K562 (cell line): ENCODE measurements around the gene BRICD5. TPM values are rescaled to one million over a fixed set of nuclear protein-coding genes. Genes with fewer than 3 reads are reported as not detected.

ENCODE experiments used
- CHAMP1 ChIP-seq: fragments of 450-650 bp; IDR thresholded peaks from 2 replicates; pipeline ENCODE4 v1.6.1; 2016; ENCODE audit warnings: mild to moderate bottlenecking
- CREBBP ChIP-seq: IDR thresholded peaks from one replicate; pipeline ENCODE4 v1.6.1; 2012; ENCODE audit warnings: low read depth, mild to moderate bottlenecking, control low read depth, inconsistent platforms, low read length
- NFIX ChIP-seq: fragments of 250-450 bp; sonication (Bioruptor Pico); IDR thresholded peaks from 2 replicates; pipeline ENCODE4 v1.4.0; 2020; ENCODE audit warnings: low read depth, mild to moderate bottlenecking, moderate library complexity
- PBX2 ChIP-seq, 2 experiments: IDR thresholded peaks in 1 of 2; conservative IDR thresholded peaks in 1 of 2; 2 replicates each; pipeline ENCODE4 v1.6.1; 2016; ENCODE audit warnings: low read depth in 2 of 2, mild to moderate bottlenecking in 1 of 2, missing compliant biosample characterization in 1 of 2, missing genetic modification characterization in 1 of 2, moderate library complexity in 1 of 2
- PCBP2 ChIP-seq: fragments of 200-400 bp; formaldehyde crosslinking; IDR thresholded peaks from 2 replicates; pipeline ENCODE4 v1.6.1; 2018; ENCODE audit warnings: low read length, low read depth, mild to moderate bottlenecking, moderate library complexity; ENCODE audit not compliant: poor library complexity, severe bottlenecking
- RBM25 ChIP-seq: fragments of 200-400 bp; formaldehyde crosslinking; IDR thresholded peaks from 2 replicates; pipeline ENCODE4 v1.6.1; 2018; ENCODE audit warnings: low read length, low read depth, moderate library complexity; ENCODE audit not compliant: severe bottlenecking
- RERE ChIP-seq: sonication (generic); formaldehyde crosslinking; IDR thresholded peaks from 2 replicates; pipeline ENCODE4 v1.8.0; 2023; ENCODE audit warnings: missing genetic modification reagents, mild to moderate bottlenecking, borderline replicate concordance
- SOX6 ChIP-seq: fragments of 450-650 bp; IDR thresholded peaks from 2 replicates; pipeline ENCODE4 v1.6.1; 2014; ENCODE audit warnings: mild to moderate bottlenecking
- ZNF224 ChIP-seq: sonication (generic); formaldehyde crosslinking; IDR thresholded peaks from 2 replicates; pipeline ENCODE4 v1.8.0; 2022; ENCODE audit warnings: mild to moderate bottlenecking, missing genetic modification reagents
- polyA plus RNA-seq, 8 experiments: library from polyadenylated mRNA; depleted of rRNA in 4 of 8; stranded (reverse) in 5 of 8; unstranded in 3 of 8; fragments of >200 nt; fragmentation: Nextera tagmentation in 2 of 8; fragmentation: Illumina TruSeq in 1 of 8; extraction: Ambion mirVana in 2 of 8; extraction: Trizol in 1 of 8; gene quantifications; 2 replicates each; pipeline versions ENCODE4 v1.2.1 to v1.2.3, GENCODE V29; 2011 to 2014; ENCODE audit warnings: inconsistent platforms in 1 of 8, missing spikeins in 1 of 8
- total RNA-seq, 7 experiments: library from RNA; depleted of rRNA in 6 of 7; stranded (reverse); fragments of >200 nt in 6 of 7; fragmentation: Illumina TruSeq in 2 of 7; extraction: Trizol in 2 of 7; gene quantifications; 2 replicates each; pipeline versions ENCODE4 v1.2.1 to v1.2.3, GENCODE V29; 2011 to 2021; ENCODE audit warnings: low replicate concordance in 1 of 7
- TF ChIP-seq, protein P1 (sequence below), 2 experiments: fragments of 450-650 bp; conservative IDR thresholded peaks; 2 replicates each; pipeline ENCODE4 v1.6.1; 2017; ENCODE audit warnings: mild to moderate bottlenecking in 2 of 2, moderate library complexity in 2 of 2
- TF ChIP-seq, protein P2 (sequence below): fragments of 250-450 bp; sonication (Bioruptor Pico); IDR thresholded peaks from 2 replicates; pipeline ENCODE4 v1.8.0; 2021; ENCODE audit warnings: mild to moderate bottlenecking, moderate library complexity

BRICD5 gene
- total and polyA plus RNA-seq, 9 of the 15 experiments (the other 6 are each of a cell fraction or from before 2014, with no cell fraction given): 0.24 to 15.1 (median 2.4) TPM; not detected in 1

DNA sequence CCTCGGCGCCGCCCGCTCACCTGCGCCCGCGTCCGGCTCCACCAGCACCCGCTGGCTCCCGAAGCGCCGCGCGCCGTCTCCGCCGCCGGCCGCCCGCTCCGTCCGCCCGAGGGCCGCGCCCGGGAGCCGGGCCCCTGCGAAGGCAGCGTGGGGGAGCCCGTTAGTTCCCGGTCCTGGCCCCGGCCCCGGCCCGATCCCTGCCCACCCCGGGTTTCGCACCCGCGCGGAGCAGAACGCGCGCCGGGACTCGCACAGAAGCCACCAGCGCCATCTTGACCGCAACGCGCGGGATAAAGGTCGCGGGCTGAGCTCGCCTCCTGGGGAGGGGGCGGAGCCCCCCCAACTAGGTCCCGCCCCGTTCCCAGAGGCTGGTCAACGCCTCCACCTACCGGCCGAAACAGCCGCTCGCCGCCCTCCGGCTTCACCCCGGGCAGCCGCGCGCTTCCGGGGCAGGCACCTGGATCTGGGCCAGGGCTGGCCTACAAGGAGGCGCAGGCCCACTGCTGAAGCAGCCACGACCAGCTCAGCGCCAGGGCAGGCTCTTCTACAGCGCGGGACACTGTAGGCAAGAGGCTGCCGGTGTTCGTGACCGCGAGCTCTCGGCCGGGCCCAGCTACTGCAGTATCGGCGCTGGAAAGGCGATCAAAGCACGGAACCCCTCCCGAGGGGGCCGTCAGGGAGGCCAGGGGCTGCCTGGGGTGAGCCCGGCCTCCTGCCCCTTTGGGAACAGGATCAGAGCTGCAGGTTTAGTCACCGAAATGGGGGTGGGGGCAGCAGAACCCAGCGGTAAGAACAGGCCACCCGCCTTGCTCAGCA, 40.8 kb upstream of the BRICD5 start, which contains the start of gene ECI1 (continued):
- TF ChIP-seq RERE (CRISPR knock-in tag) (no peak), PCBP2 (no peak), PBX2 (CRISPR knock-in tag; IDR thresholded peaks at IDR 0.05; ENCODE audit: low read depth) (no peak), PBX2 (tag; conservative IDR thresholded peaks at IDR 0.05; ENCODE audit: low read depth) (no peak), CHAMP1 (no peak), SOX6 (peak; percentile 51), RBM25 (no peak), NFIX (CRISPR knock-in tag) (0 out of 2 replicates have a peak, but pooled peaks have one; percentile 21), ZNF224 (no peak), CREBBP (no peak)
- TF ChIP-seq, protein P1, sequence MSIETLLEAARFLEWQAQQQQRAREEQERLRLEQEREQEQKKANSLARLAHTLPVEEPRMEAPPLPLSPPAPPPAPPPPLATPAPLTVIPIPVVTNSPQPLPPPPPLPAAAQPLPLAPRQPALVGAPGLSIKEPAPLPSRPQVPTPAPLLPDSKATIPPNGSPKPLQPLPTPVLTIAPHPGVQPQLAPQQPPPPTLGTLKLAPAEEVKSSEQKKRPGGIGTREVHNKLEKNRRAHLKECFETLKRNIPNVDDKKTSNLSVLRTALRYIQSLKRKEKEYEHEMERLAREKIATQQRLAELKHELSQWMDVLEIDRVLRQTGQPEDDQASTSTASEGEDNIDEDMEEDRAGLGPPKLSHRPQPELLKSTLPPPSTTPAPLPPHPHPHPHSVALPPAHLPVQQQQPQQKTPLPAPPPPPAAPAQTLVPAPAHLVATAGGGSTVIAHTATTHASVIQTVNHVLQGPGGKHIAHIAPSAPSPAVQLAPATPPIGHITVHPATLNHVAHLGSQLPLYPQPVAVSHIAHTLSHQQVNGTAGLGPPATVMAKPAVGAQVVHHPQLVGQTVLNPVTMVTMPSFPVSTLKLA (conservative IDR thresholded peaks at IDR 0.05): peak; percentile 76 to 82
- TF ChIP-seq, protein P2, sequence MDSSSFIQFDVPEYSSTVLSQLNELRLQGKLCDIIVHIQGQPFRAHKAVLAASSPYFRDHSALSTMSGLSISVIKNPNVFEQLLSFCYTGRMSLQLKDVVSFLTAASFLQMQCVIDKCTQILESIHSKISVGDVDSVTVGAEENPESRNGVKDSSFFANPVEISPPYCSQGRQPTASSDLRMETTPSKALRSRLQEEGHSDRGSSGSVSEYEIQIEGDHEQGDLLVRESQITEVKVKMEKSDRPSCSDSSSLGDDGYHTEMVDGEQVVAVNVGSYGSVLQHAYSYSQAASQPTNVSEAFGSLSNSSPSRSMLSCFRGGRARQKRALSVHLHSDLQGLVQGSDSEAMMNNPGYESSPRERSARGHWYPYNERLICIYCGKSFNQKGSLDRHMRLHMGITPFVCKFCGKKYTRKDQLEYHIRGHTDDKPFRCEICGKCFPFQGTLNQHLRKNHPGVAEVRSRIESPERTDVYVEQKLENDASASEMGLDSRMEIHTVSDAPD (CRISPR knock-in tag): no peak
